ENCODE data around the gene BANK1. TPM values are rescaled to one million over a fixed set of nuclear protein-coding genes. Genes with fewer than 3 reads are reported as not detected.

The BANK1 gene
- total and polyA plus RNA-seq, 10 of the 15 experiments (the other 5 are each of a cell fraction or from before 2014, with no cell fraction given), result 0.13 to 2.1 (median 0.42) TPM

DNA sequence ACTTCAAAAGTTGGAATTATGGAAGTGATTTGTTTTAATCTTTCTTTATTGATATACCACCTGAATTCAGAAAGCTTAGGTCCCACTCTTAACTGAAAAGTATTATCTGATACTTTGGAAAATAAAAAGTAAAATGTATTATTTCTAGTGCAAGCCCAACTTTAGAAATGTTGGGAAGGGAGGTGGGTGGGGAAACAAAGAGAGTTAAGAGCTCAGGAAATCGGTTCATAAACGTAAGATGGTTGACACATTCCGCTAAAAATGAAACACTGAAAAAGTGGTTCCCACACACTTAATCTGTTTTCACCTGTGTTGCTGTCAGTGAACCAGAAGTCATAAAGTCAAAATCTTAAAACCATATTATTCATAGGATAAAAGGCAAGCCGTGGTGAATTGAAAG, 237.4 kb downstream of the BANK1 start:
- FAIRE-seq (no peak), DNase-seq (ENCODE audit: low read depth, low spot score) (no peak), ATAC-seq (no peak)
- ChIA-PET POLR2A (no interaction called here), SMC1A (ENCODE audit: uncharacterized antibody, unreplicated experiment) (no interaction called here), CTCF (no interaction called here), RAD21 (ENCODE audit: unreplicated experiment) (no interaction called here)
- no peak overlapping the region for H3K4me3 ChIP-seq
- intact Hi-C loops (cut with micrococcal nuclease; ENCODE audit: unreplicated experiment), result no loop called here
- H3K4me2 ChIP-seq (ENCODE audit: control insufficient read depth, insufficient read depth), result no peak overlapping the region
- no peaks in the 10 kb centered on the region for H3K27me3 ChIP-seq (replicated peaks in 1 of 2; ENCODE audit: control insufficient read depth in 2 of 2, insufficient read depth in 2 of 2, low read length in 1 of 2)
- 84% methylated on average over 4 of the region's 4 CpGs for WGBS (ENCODE audit: insufficient coverage, insufficient replicate concordance, low lambda C conversion rate, missing lambda C conversion rate)
- no TSS peak for BruUV-seq (replicated peaks)
- no peak overlapping the region for H3K27ac ChIP-seq (ENCODE audit: control insufficient read depth, insufficient read depth)
- H3K79me2 ChIP-seq (ENCODE audit: control insufficient read depth, insufficient read depth, low read length), result no peaks in the 10 kb centered on the region
- no peaks in the 10 kb centered on the region for H3K36me3 ChIP-seq (ENCODE audit: control insufficient read depth in 2 of 2, insufficient read depth in 2 of 2, low read length in 1 of 2)
- in situ Hi-C loops (cut with MboI), result no loop called here
- no peak overlapping the region for H3K9ac ChIP-seq (ENCODE audit: control insufficient read depth, insufficient read depth, low read length)
- TF ChIP-seq SMARCA5 (IDR thresholded peaks at IDR 0.05), result no peak
- no peak for TF ChIP-seq NFYA (IDR thresholded peaks at IDR 0.05; ENCODE audit: borderline replicate concordance, low read depth, low read length)
- TF ChIP-seq, protein P1, sequence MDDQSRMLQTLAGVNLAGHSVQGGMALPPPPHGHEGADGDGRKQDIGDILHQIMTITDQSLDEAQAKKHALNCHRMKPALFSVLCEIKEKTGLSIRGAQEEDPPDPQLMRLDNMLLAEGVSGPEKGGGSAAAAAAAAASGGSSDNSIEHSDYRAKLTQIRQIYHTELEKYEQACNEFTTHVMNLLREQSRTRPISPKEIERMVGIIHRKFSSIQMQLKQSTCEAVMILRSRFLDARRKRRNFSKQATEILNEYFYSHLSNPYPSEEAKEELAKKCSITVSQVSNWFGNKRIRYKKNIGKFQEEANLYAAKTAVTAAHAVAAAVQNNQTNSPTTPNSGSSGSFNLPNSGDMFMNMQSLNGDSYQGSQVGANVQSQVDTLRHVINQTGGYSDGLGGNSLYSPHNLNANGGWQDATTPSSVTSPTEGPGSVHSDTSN (IDR thresholded peaks at IDR 0.05; ENCODE audit: insufficient replicate concordance, low read depth, low read length), result no peak
- TF ChIP-seq EP300 (IDR thresholded peaks at IDR 0.05; ENCODE audit: borderline replicate concordance in 1 of 2, control insufficient read depth in 1 of 2, low read depth in 2 of 2, low read length in 2 of 2), result no peak
- TF ChIP-seq SP1 (IDR thresholded peaks at IDR 0.05; ENCODE audit: low read depth, low read length), result no peak
- TF ChIP-seq, protein P2, sequence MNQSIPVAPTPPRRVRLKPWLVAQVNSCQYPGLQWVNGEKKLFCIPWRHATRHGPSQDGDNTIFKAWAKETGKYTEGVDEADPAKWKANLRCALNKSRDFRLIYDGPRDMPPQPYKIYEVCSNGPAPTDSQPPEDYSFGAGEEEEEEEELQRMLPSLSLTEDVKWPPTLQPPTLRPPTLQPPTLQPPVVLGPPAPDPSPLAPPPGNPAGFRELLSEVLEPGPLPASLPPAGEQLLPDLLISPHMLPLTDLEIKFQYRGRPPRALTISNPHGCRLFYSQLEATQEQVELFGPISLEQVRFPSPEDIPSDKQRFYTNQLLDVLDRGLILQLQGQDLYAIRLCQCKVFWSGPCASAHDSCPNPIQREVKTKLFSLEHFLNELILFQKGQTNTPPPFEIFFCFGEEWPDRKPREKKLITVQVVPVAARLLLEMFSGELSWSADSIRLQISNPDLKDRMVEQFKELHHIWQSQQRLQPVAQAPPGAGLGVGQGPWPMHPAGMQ (IDR thresholded peaks at IDR 0.05; ENCODE audit: borderline replicate concordance), result no peak
- TF ChIP-seq KAT2A (conservative IDR thresholded peaks at IDR 0.05; ENCODE audit: control insufficient read depth, low read depth, low read length), result no peak
- TF ChIP-seq SREBF1 (IDR thresholded peaks at IDR 0.05; ENCODE audit: low read length), result no peak
- no peak for TF ChIP-seq ESRRA (IDR thresholded peaks at IDR 0.05; ENCODE audit: low read length)
- TF ChIP-seq, protein P3, sequence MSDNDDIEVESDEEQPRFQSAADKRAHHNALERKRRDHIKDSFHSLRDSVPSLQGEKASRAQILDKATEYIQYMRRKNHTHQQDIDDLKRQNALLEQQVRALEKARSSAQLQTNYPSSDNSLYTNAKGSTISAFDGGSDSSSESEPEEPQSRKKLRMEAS (IDR thresholded peaks at IDR 0.05; ENCODE audit: low read depth, low read length), result no peak
- no peak for TF ChIP-seq JUNB (IDR thresholded peaks at IDR 0.05)
- no peak for TF ChIP-seq ZBED1 (IDR thresholded peaks at IDR 0.05; ENCODE audit: borderline replicate concordance)
- TF ChIP-seq ATF7 (IDR thresholded peaks at IDR 0.05; ENCODE audit: low read depth), result no peak
- no peak for TF ChIP-seq ZSCAN29 (IDR thresholded peaks at IDR 0.05)
- H2AFZ ChIP-seq (ENCODE audit: control insufficient read depth, low read depth, low read length), result no peak overlapping the region
- no peaks in the 10 kb centered on the region for H4K20me1 ChIP-seq (ENCODE audit: control insufficient read depth, insufficient read depth)
- H3K4me1 ChIP-seq (ENCODE audit: control insufficient read depth, insufficient read depth, low read length), result no peaks in the 10 kb centered on the region
- no peaks in the 10 kb centered on the region for H3K9me3 ChIP-seq (replicated peaks; ENCODE audit: control insufficient read depth, insufficient read depth, low read length)

Data from GM12878 (cell line).